GM23338 (cell line): ENCODE measurements around the gene FCRL4. TPM values are rescaled to one million over a fixed set of nuclear protein-coding genes. Genes with fewer than 3 reads are reported as not detected.
"Not testable (repeated sequence)": the region's sequence is repeated elsewhere in the genome, so short reads cannot be mapped to it uniquely, and the experiment has no call there.

Source experiments
- ATAC-seq: fragments of 200-7000 bp; cut with Tn5 transposase; 3 replicates; pipeline ENCODE4 v1.9.1; 2020
- DNase-seq: peaks from one replicate; pipeline ENCODE4 v3.0.0-alpha.2; 2015; ENCODE audit warnings: low spot score
- H2AFZ ChIP-seq: fragments of 200-600 bp; sonication (generic); 2 replicates; pipeline ENCODE4 v1.8.0; 2016; ENCODE audit warnings: antibody characterized with exemption, mild to moderate bottlenecking, moderate library complexity
- H3F3A ChIP-seq: fragments of 200-600 bp; sonication (generic); replicated peaks from 2 replicates; pipeline ENCODE4 v1.8.0; 2017; ENCODE audit warnings: antibody characterized with exemption, mixed run types, low read depth
- H3K27ac ChIP-seq: fragments of 200-600 bp; sonication (generic); 2 replicates; pipeline ENCODE4 v1.6.1; 2016; ENCODE audit warnings: low read depth
- H3K27me3 ChIP-seq: fragments of 200-600 bp; sonication (generic); 2 replicates; pipeline ENCODE4 v1.8.0; 2016; ENCODE audit warnings: mild to moderate bottlenecking, mixed run types, moderate library complexity; ENCODE audit not compliant: insufficient read depth
- H3K36me3 ChIP-seq: fragments of 200-600 bp; sonication (generic); 2 replicates; pipeline ENCODE4 v1.8.0; 2016; ENCODE audit warnings: mild to moderate bottlenecking; ENCODE audit not compliant: insufficient read depth
- H3K4me1 ChIP-seq: fragments of 200-600 bp; sonication (generic); 2 replicates; pipeline ENCODE4 v1.8.0; 2016; ENCODE audit warnings: mild to moderate bottlenecking, moderate library complexity; ENCODE audit not compliant: insufficient read depth
- H3K4me2 ChIP-seq: fragments of 200-600 bp; sonication (generic); 2 replicates; pipeline ENCODE4 v1.7.1; 2017; ENCODE audit warnings: mixed run types
- H3K4me3 ChIP-seq: fragments of 200-600 bp; sonication (generic); 2 replicates; pipeline ENCODE4 v1.6.1; 2016; ENCODE audit warnings: mixed run types
- H3K79me2 ChIP-seq: fragments of 200-600 bp; sonication (generic); replicated peaks from 2 replicates; pipeline ENCODE4 v1.8.0; 2017; ENCODE audit warnings: mild to moderate bottlenecking; ENCODE audit not compliant: insufficient read depth
- H3K9me2 ChIP-seq: fragments of 200-600 bp; sonication (generic); 2 replicates; pipeline ENCODE4 v1.8.0; 2017; ENCODE audit not compliant: insufficient read depth
- H4K20me1 ChIP-seq: fragments of 200-600 bp; sonication (generic); replicated peaks from 2 replicates; pipeline ENCODE4 v1.8.0; 2017; ENCODE audit warnings: mild to moderate bottlenecking; ENCODE audit not compliant: insufficient read depth
- H3K27ac Mint-ChIP-seq: 2 replicates; pipeline ENCODE4 v1.8.0; 2020; ENCODE audit warnings: inconsistent platforms, mild to moderate bottlenecking, moderate library complexity, mixed read lengths
- H3K27me3 Mint-ChIP-seq: 3 replicates; pipeline ENCODE4 v1.8.0; 2022; ENCODE audit warnings: low read depth, mild to moderate bottlenecking, moderate library complexity, mixed read lengths, inconsistent platforms; ENCODE audit not compliant: insufficient read depth, poor library complexity
- H3K36me3 Mint-ChIP-seq: 3 replicates; pipeline ENCODE4 v1.8.0; 2021; ENCODE audit warnings: low read depth, mild to moderate bottlenecking, inconsistent platforms, moderate library complexity, mixed read lengths
- H3K4me1 Mint-ChIP-seq: 3 replicates; pipeline ENCODE4 v1.8.0; 2020; ENCODE audit warnings: mild to moderate bottlenecking, inconsistent platforms, mixed read lengths
- H3K4me3 Mint-ChIP-seq: 3 replicates; pipeline ENCODE4 v1.8.0; 2021; ENCODE audit warnings: moderate library complexity, mild to moderate bottlenecking, inconsistent platforms, mixed read lengths
- H3K9me3 Mint-ChIP-seq: 3 replicates; pipeline ENCODE4 v1.8.0; 2020; ENCODE audit warnings: moderate library complexity, mild to moderate bottlenecking, inconsistent platforms, mixed read lengths
- CREB1 ChIP-seq: fragments of 250-450 bp; sonication (Bioruptor Pico); IDR thresholded peaks from 2 replicates; pipeline ENCODE4 v1.5.0; 2020; ENCODE audit warnings: low read depth, mild to moderate bottlenecking, moderate library complexity
- CTCF ChIP-seq, 2 experiments: fragments of 200-600 bp in 1 of 2; sonication (generic) in 1 of 2; conservative IDR thresholded peaks; 2 replicates each; pipeline versions ENCODE4 v1.5.1 to v1.6.1; 2016 to 2017; ENCODE audit warnings: antibody characterized with exemption in 2 of 2, low read depth in 2 of 2, mild to moderate bottlenecking in 2 of 2, moderate library complexity in 1 of 2
- EZH2 ChIP-seq: fragments of 200-600 bp; sonication (generic); IDR thresholded peaks from one replicate; pipeline ENCODE4 v1.8.0; 2017; ENCODE audit warnings: antibody characterized with exemption, mild to moderate bottlenecking, low read depth; ENCODE audit not compliant: unreplicated experiment
- EZH2phosphoT487 ChIP-seq: fragments of 200-600 bp; sonication (generic); IDR thresholded peaks from one replicate; pipeline ENCODE4 v1.8.1; 2018; ENCODE audit warnings: antibody characterized with exemption; ENCODE audit not compliant: unreplicated experiment
- POLR2AphosphoS5 ChIP-seq: IDR thresholded peaks from 2 replicates; pipeline ENCODE4 v1.6.1; 2016; ENCODE audit warnings: antibody characterized with exemption, low read depth
- ZNF462 ChIP-seq: fragments of 250-450 bp; sonication (Bioruptor Pico); IDR thresholded peaks from 2 replicates; pipeline ENCODE4 v1.5.0; 2020; ENCODE audit warnings: mild to moderate bottlenecking, moderate library complexity
- polyA plus RNA-seq: library from polyadenylated mRNA; unstranded; fragments of >200 nt; fragmentation: Nextera tagmentation; extraction: Ambion mirVana; gene quantifications from 2 replicates; pipeline ENCODE4 v1.2.1, GENCODE V29; 2016
- total RNA-seq: library from RNA; depleted of rRNA; stranded (reverse); fragments of >200 nt; shearing (Covaris generic); gene quantifications from 2 replicates; pipeline ENCODE4 v1.2.3, GENCODE V29; 2014

The FCRL4 gene
- total and polyA plus RNA-seq, 2 experiments from 2014 or later, result not detected

GRCh38 chr1:157551694-157552693, 45.9 kb downstream of the FCRL4 start, which contains the start of gene FCRL5:
Gene FCRL5 (minus strand): TSS chr1:157552515. CDS start chr1:157552362, 153 bp downstream.
- Histone ChIP-seq H3K4me2 (no peak within 1 kb of the TSS), H3F3A (no peaks in the 10 kb centered on the region), H3K4me1 (no peaks in the 10 kb centered on the region; the same call in 1 of the 2 replicates), H3K4me3 (no peak within 1 kb of the TSS), H4K20me1 (no peaks in the 10 kb centered on the region), H3K9me2 (no peaks in the 10 kb centered on the region), H2AFZ (0 out of 2 replicates have a peak within 1 kb of the TSS, but pooled peaks have one; percentile 32), H3K27me3 (no peaks in the 10 kb centered on the region), H3K27ac (no peak within 1 kb of the TSS), H3K79me2 (no peaks in the 10 kb centered on the region), H3K36me3 (no peaks in the 10 kb centered on the region)
- no peak for TF ChIP-seq EZH2
- no peak for TF ChIP-seq CREB1 (CRISPR knock-in tag)
- no peak for TF ChIP-seq EZH2phosphoT487
- no peak for TF ChIP-seq CTCF (conservative IDR thresholded peaks at IDR 0.05; ENCODE audit: low read depth in 2 of 2)
- TF ChIP-seq ZNF462 (CRISPR knock-in tag), result no peak
- no peak for TF ChIP-seq POLR2AphosphoS5
- H3K4me1 Mint-ChIP-seq, result no peaks in the 10 kb centered on the region
- no peaks in the 10 kb centered on the region for H3K36me3 Mint-ChIP-seq
- DNase-seq (no peak), ATAC-seq (no peak)
- no peaks in the 10 kb centered on the region for H3K27me3 Mint-ChIP-seq
- no peak within 1 kb of the TSS for H3K4me3 Mint-ChIP-seq
- H3K9me3 Mint-ChIP-seq, result no peaks in the 10 kb centered on the region
- H3K27ac Mint-ChIP-seq, result no peak within 1 kb of the TSS

- H3K4me1 ChIP-seq, H4K20me1 ChIP-seq, H3K4me3 Mint-ChIP-seq, DNase-seq, H3K27ac Mint-ChIP-seq, ATAC-seq, H3K27me3 ChIP-seq, H3K36me3 Mint-ChIP-seq, H2AFZ ChIP-seq, H3K4me3 ChIP-seq, H3F3A ChIP-seq, H3K27ac ChIP-seq, H3K27me3 Mint-ChIP-seq, H3K4me2 ChIP-seq, H3K36me3 ChIP-seq, H3K4me1 Mint-ChIP-seq, H3K9me3 Mint-ChIP-seq, H3K79me2 ChIP-seq: not testable (repeated sequence)
- H3K9me2 ChIP-seq, result peaks cover 11% of the 10 kb centered on the region; the same call in 1 of the 2 replicates
Measured at GRCh38 chr1:157548081-157548480, 49.8 kb downstream of the FCRL4 start.
